GOT3 (cell line): ENCODE results near the gene EVL.
"Not testable (repeated sequence)": the region's sequence is repeated elsewhere in the genome, so short reads cannot be mapped to it uniquely, and the experiment has no call there.

ENCODE experiments used
- DNase-seq: peaks from one replicate; lab custom pipeline; 2025; ENCODE audit warnings: mixed read lengths; lab: John Stamatoyannopoulos, UW

EVL gene

GRCh38 chr14:100038065-100038464 is 27.2 kb upstream of the EVL start:
- no peak for DNase-seq

DNA sequence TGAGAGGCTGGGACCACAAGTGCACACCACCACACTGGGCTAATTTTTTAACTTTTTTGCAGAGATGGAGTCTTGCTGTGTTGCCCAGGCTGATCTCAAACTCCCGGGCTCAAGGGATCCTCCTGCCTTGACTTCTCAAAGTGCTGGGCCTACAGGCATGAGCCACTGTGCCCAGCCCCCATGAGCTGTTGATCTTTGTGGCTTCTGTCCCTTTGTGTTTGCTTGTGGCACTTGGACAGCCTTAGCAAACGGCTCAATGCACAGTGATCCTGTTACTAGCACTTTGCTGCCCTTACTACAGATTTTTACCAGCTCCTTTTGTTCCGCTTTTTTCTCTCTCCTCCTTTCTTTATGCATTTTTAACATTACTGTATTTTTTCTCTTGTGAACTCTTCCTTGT is 25.3 kb upstream of the EVL start:
- no peak for DNase-seq

GRCh38 chr14:100041271-100041670 is 24.0 kb upstream of the EVL start:
- DNase-seq = no peak

GRCh38 chr14:100042286-100042685 is 22.9 kb upstream of the EVL start:
- DNase-seq = no peak

DNA sequence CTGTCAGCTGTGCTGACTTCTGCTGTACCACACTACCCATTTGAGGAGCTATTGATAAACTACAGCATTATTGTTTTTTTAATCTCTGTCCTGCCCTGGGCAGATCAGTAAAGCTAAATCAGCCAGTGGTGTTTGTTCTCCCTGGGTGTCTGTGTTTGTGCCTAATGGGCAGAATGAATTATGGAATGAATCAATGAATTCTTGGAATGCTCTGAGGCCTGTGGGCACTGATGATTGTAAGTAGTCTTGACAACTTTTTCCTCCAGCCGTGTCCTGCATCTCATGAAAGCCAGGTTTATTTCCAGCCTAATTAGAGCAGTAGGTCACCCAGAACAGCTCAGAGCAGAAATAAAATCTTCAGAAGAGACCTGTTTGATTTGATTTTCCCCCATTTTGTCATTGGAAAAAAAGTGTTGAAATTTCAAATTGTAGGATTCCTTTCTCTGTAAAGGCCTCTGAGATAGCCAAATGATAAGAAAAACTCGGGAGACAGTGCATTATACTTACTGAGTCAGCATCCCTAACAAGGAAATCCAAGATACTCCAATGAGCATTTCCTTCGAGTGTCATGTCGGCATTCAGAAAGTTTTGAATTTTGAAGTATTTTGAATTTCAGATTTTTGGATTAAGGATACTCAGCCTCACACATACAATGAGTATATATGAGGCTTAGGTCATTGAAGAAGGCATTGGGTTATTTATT is 19.4 kb upstream of the EVL start:
- DNase-seq = no peak

GRCh38 chr14:100047600-100047999 is 17.6 kb upstream of the EVL start:
- DNase-seq = no peak

DNA sequence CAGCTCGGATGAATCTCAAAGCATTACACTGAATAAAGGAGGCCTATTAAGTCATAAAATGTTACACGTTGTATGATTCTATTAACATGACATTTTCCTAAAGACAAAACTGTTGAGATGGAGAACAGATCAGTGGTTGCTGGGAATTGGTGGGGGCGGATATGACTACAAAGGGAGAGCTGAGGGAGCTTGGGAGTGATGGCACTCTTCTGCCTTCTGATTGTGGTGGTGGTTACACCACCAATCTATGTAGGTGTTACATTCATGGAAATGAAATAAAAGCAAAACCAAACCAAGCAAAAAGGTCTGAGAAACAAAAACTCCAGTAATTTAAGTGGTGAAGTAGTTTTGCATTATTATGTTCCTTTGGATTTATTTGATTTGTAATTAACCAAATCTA is 16.4 kb upstream of the EVL start:
- no peak for DNase-seq

- no peak for DNase-seq
Measured at GRCh38 chr14:100049220-100049619, 16.0 kb upstream of the EVL start.

GRCh38 chr14:100051103-100051502 is 14.1 kb upstream of the EVL start:
- DNase-seq = no peak

- no peak for DNase-seq
Measured at GRCh38 chr14:100051543-100051942, 13.7 kb upstream of the EVL start.

DNA sequence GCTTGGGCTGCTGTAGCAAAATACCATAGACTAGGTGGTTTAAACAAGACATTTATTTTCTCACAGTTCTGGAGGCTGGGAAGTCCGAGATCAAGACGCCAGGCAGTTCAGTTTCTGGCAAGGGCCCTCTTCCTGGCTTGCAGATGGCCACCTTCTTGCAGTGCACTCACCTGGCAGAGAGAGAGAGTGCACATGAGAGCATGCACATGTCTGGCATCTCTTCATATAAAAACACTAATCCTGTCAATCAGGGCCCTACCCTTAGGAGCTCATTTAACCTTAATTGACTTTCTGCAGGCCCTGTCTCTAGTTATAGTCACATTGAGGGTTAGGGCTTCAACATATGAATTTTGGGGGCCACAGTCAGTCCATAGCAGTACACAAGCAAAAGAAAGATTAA is 12.4 kb upstream of the EVL start:
- no peak for DNase-seq

DNA sequence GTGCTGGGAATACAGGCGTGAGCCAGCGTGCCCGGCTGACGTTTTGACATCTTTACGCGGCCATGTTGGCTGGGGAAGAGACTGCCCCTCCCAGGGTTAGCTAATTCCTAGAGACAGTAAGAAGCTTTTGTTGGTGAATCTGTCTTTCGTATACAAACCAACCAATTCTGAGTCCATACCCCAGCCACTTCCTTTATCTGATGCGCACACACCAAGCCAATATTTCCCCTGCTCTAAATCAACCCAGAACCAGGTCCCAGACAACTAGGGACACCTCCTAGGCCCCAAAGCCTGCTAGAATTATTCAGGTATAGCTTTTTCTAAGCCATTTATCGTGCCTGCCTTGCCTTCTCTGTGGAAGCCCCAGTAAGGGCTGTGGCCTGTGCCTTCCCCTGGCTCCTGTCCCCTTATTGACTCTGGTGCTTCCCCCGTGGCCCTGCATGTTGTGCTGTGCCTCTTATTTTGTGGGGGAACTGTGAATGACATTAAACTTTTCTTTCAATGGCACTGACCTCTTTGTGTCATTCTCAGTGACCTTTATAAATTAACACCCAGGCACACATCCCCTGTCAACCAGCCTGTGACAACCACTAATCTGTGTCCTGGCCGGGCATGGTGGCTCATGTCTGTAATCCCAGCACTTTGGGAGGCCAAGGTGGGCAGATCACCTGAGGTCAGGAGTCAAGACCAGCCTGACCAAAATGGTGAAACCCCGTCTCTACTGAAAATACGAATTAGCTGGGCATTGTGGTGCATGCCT is 10.7 kb upstream of the EVL start:
- no peak for DNase-seq

DNA sequence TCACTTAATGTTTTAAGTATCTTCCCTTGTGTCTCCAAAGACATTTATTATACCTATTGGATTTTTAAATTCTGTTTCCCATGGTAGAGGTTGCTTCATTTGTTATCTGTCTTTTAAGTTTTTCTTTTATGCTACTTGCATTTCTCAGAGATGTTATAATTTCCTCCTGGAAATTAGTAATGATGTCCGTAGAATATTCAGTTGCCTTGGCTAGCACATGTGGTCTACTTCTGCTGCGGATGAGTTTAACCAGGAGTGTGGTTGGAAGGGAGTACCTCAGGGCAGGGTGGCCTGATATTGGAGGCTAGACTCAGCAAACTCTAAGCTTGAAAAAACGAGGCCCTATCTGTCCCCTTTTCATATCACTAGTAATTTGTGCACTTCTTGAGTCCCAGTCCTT is 8.8 kb upstream of the EVL start:
- DNase-seq = no peak

GRCh38 chr14:100056964-100057795 is 8.0 kb upstream of the EVL start:
- no peak for DNase-seq

GRCh38 chr14:100058777-100059437 is 6.3 kb upstream of the EVL start:
- no peak for DNase-seq

- no peak for DNase-seq
Measured at GRCh38 chr14:100059438-100059781, 5.8 kb upstream of the EVL start.

DNA sequence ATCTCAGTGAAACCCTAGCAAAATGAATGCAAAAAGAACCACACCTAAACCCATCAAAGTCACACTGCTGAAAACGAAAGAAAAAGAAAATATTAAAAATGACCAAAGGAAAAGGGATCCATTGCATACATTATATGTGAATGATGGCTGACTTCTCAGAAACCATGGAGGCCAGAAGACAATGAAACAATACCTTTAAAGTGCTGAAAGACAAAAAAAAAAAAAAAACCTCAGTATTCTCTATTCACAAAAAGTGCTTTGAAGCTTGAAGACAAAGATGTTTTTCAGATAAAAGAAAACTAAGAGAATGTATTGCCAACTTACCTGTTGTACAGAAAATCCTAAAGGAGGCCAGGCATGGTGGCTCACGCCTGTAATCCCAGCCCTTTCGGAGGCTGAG is 4.5 kb upstream of the EVL start:
- DNase-seq = no peak

DNA sequence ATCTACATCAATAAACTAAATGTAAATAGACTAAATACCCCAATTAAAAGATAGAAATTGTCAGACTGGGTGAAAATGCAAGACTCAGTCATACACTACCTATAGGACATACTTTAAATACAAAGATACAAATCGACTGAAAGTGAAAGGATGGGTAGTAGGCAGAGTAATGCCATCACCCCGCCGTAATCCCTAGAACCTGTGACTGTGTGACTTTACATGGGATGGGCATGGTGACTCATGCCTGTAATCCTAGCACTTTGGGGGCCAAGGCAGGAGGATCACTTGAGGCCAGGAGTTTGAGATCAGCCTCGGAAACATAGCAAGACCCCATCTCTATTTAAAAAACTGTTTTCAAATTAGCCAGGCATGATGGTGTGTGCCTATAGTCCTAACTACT is 2.6 kb upstream of the EVL start:
- no peak for DNase-seq

DNA sequence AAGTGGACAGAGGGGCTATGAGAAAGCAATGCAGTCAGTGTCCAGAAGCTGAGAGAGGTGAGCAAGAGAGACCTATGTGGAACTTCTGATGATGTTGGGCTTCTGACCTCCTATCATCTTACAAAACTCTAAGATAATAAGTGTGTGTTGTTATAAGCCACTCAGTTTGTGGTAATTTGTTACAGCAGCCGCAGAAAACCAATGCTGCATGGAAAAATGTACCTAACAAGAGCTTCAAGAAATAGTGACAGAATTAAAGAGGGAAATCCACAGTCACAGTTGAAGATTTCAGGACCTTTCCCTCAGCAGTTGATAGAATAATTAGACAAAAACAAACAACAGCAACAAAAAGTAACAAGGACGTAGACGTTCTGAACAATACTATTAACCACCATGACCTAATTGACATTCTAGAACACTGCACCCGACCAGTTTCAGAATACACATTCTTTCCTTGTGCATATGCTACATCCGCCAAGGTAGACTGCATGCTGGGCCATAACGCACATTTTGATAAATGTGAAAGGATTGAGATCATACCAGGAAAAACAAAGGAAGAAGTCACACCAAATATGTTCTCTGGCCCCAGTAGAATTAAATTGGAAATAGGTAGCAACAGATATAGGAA is 1.8 kb upstream of the EVL start:
- no peak for DNase-seq

DNA sequence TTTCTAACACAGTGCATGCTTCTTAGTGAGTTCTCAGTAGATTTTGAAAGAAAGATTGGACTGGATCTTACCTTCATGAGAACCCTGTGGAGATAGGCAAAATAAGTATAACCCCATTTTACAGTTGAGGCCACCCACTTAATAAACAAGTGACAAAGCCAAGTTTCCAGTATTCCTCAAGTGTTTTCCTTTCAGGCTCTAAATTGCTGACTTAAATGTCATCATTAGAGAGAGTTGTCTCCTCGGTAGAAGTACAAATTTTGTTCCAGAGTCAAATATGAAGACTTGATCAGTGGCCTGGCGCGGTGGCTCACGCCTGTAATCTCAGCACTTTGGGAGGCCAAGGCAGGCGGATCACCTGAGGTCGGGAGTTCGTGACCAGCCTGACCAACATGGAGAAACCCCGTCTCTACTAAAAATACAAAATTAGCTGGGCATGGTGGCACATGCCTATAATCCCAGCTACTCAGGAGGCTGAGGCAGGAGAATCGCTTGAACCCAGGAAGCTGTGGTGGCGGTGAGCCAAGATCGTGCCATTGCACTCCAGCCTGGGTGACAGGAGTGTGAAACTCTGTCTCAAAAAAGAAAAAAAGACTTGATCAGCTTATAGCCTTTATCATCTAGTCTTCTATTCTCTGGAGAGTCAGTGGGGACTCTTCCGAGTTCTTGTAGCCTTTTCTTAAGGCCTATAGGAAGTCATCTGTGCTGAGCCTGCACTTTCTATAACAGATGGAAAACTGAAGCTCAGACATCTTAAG is 708 bp upstream of the EVL start:
- DNase-seq = not testable (repeated sequence)

DNA sequence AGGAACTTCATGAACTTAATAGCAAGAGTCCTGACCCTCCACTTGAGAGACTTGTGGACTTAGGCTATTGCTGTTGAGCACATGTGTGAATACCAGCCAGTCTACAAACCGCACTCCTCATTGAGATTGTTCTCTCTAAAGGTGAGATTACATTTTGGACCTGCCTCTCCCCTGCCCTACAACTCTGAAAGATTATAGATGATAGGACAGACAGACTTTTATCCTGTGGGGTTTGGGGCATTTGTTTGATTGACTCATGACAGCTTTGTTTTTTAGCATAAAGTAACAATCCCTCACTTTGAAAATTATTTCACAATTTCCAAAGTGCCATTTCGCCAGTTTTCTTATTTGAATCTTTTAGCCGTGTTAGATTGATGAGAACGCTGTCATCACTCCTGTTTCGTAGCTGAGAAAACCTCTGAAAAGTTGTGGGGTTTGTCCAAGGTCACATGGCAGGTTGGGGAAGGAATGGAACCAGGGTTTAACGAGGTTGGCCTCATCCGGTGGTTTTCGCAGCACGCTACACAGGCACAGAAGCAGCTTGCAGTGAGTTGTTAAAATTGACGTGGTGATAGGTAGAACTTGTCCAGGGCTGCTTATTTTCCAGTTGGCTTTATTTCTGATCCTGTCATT is 836 bp downstream of the EVL start:
- DNase-seq = no peak
